Measurements from ENCODE around the gene PADI1.

PADI1 gene

GRCh38 chr1:17167786-17168090 lies 37.2 kb upstream of the PADI1 start:
- DNase-seq (ENCODE audit: low spot score): no peak
- in situ Hi-C loops (cut with MboI; ENCODE audit: low sequenced_read_pairs, unreplicated experiment): no loop called here
- no peak for TF ChIP-seq CTCF (IDR thresholded peaks at IDR 0.05; ENCODE audit: borderline replicate concordance, control extremely low read depth, extremely low read depth, insufficient read depth, missing control alignments)

GRCh38 chr1:17168091-17168876 lies 36.6 kb upstream of the PADI1 start:
- DNase-seq (ENCODE audit: low spot score): no peak
- no peak for TF ChIP-seq CTCF (IDR thresholded peaks at IDR 0.05; ENCODE audit: borderline replicate concordance, control extremely low read depth, extremely low read depth, insufficient read depth, missing control alignments)
- in situ Hi-C loops (cut with MboI; ENCODE audit: low sequenced_read_pairs, unreplicated experiment): no loop called here

- no peak for DNase-seq (ENCODE audit: low spot score)
- in situ Hi-C loops (cut with MboI; ENCODE audit: low sequenced_read_pairs, unreplicated experiment): no loop called here
- TF ChIP-seq CTCF (IDR thresholded peaks at IDR 0.05; ENCODE audit: borderline replicate concordance, control extremely low read depth, extremely low read depth, insufficient read depth, missing control alignments): no peak
These were observed 34.4 kb upstream of the PADI1 start for GRCh38 chr1:17170571-17170970.

GRCh38 chr1:17173217-17173616 lies 31.7 kb upstream of the PADI1 start:
- in situ Hi-C loops (cut with MboI; ENCODE audit: low sequenced_read_pairs, unreplicated experiment): no loop called here
- DNase-seq (ENCODE audit: low spot score): no peak
- no peak for TF ChIP-seq CTCF (IDR thresholded peaks at IDR 0.05; ENCODE audit: borderline replicate concordance, control extremely low read depth, extremely low read depth, insufficient read depth, missing control alignments)

- TF ChIP-seq CTCF (IDR thresholded peaks at IDR 0.05; ENCODE audit: borderline replicate concordance, control extremely low read depth, extremely low read depth, insufficient read depth, missing control alignments): no peak
- peak; percentile 1 for DNase-seq (ENCODE audit: low spot score)
- in situ Hi-C loops (cut with MboI; ENCODE audit: low sequenced_read_pairs, unreplicated experiment): no loop called here
These were observed 28.4 kb upstream of the PADI1 start for GRCh38 chr1:17176306-17177061.

GRCh38 chr1:17177651-17178050 lies 27.3 kb upstream of the PADI1 start:
- no peak for TF ChIP-seq CTCF (IDR thresholded peaks at IDR 0.05; ENCODE audit: borderline replicate concordance, control extremely low read depth, extremely low read depth, insufficient read depth, missing control alignments)
- in situ Hi-C loops (cut with MboI; ENCODE audit: low sequenced_read_pairs, unreplicated experiment): no loop called here
- no peak for DNase-seq (ENCODE audit: low spot score)

All from GM13976 (cell line).